NCI-H187 treated with DMSO at 0.1 percent for 48 hours (cell line): Measurements from ENCODE around the gene TBL3.
"Not testable (repeated sequence)": the region's sequence is repeated elsewhere in the genome, so short reads cannot be mapped to it uniquely, and the experiment has no call there.

Source experiments
- DNase-seq: peaks from one replicate; lab custom pipeline; 2025; lab: John Stamatoyannopoulos, UW

Gene TBL3

GRCh38 chr16:1971796-1972489, at the start of gene TBL3:
Gene TBL3 (plus strand): TSS chr16:1972053. CDS start chr16:1972165, 112 bp downstream.
- DNase-seq = peak; percentile 90

GRCh38 chr16:1922357-1922756, 49.5 kb upstream of the TBL3 start:
- no peak for DNase-seq

- DNase-seq = no peak
These were observed 48.4 kb upstream of the TBL3 start for GRCh38 chr16:1923299-1924034.

GRCh38 chr16:1924095-1924494, 47.8 kb upstream of the TBL3 start:
- no peak for DNase-seq

- no peak for DNase-seq
These were observed 45.6 kb upstream of the TBL3 start for GRCh38 chr16:1926271-1926670.

- DNase-seq = no peak
These were observed 42.7 kb upstream of the TBL3 start for GRCh38 chr16:1929105-1929504.

- peak; percentile 41 for DNase-seq
These were observed 42.1 kb upstream of the TBL3 start for GRCh38 chr16:1929578-1930337.

- DNase-seq = no peak
These were observed 41.5 kb upstream of the TBL3 start for GRCh38 chr16:1930338-1930720.

- no peak for DNase-seq
These were observed 39.5 kb upstream of the TBL3 start for GRCh38 chr16:1932050-1933028.

GRCh38 chr16:1933097-1933661, 38.7 kb upstream of the TBL3 start:
- no peak for DNase-seq

GRCh38 chr16:1936945-1937479, 34.8 kb upstream of the TBL3 start:
- DNase-seq = no peak

- DNase-seq = no peak
These were observed 33.5 kb upstream of the TBL3 start for GRCh38 chr16:1938316-1938715.

GRCh38 chr16:1938910-1939309, 32.9 kb upstream of the TBL3 start:
- DNase-seq = no peak

- not testable (repeated sequence) for DNase-seq
These were observed 32.0 kb upstream of the TBL3 start for GRCh38 chr16:1939833-1940232.

GRCh38 chr16:1940273-1941161, 31.3 kb upstream of the TBL3 start:
- no peak for DNase-seq

- no peak for DNase-seq
These were observed 30.4 kb upstream of the TBL3 start for GRCh38 chr16:1941162-1942046.

- no peak for DNase-seq
These were observed 29.6 kb upstream of the TBL3 start for GRCh38 chr16:1942047-1942809.
